ENCODE results near the gene EGFL8.
"Not testable (repeated sequence)": the region's sequence is repeated elsewhere in the genome, so short reads cannot be mapped to it uniquely, and the experiment has no call there.

EGFL8 gene

DNA sequence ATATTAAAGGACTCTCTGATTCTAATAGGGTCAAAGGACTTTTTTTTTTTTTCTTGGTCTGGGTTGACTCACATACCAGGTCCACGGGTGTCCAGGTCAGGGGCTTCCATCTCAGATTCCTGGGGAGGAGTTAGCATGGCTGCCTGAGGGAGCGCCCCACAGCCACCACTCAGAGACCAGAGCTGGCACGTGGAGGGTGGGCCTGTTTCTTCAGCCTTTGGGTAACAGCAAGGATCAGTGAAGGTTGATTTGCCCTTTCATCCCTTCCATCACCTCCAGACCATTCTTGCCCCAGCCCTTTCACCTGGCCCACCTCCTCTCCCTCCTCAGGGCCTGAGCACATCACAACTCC lies 33.9 kb downstream of the EGFL8 start:
- DNase-seq = no peak

- DNase-seq = no peak
Observed at GRCh38 chr6:32198866-32199265, 34.5 kb downstream of the EGFL8 start.

- DNase-seq = no peak
Observed at GRCh38 chr6:32200711-32201475, 36.5 kb downstream of the EGFL8 start.

DNA sequence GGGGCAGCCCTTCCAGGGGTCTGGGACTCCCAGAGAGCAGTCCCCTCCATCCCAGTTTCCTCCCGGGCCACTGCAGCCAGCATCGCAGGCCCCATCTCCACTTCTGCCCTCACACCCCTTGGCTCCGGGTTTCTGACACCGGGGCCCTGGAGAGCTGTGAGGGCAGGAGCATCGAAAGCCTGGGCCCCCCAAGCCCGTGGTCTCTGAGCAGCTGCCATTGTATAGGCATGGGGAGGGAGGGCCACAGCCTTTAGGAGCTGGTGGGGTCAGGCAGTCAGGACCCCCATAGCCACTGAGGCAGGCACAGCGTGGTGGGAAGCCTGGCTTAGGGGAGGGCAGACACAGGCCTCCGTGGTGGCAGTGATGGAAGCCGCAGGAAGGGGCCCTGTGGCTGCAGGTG lies 37.8 kb downstream of the EGFL8 start:
- no peak for DNase-seq

GRCh38 chr6:32203426-32204267 lies 39.3 kb downstream of the EGFL8 start:
- no peak for DNase-seq

DNA sequence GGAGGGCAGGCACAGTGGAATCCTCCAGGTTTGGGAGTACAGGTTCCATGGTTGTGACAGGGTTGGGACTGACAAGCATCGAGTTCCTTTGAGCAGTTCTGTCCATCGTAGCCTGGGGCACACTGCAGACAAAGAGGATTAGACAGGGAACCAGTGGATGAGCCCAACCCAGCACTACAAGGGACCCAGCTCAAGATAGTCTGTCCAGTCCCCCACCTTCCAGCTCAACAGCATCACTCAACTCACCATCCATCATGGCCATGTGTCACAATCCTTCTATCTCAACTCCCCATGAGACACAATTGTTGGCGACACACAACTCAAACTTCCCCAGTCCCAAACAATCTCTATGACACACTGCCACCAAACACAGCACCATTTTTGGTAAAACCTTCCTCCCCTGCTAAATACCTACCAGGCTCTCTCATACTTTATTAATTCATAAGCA lies 39.9 kb downstream of the EGFL8 start:
- DNase-seq = no peak

DNA sequence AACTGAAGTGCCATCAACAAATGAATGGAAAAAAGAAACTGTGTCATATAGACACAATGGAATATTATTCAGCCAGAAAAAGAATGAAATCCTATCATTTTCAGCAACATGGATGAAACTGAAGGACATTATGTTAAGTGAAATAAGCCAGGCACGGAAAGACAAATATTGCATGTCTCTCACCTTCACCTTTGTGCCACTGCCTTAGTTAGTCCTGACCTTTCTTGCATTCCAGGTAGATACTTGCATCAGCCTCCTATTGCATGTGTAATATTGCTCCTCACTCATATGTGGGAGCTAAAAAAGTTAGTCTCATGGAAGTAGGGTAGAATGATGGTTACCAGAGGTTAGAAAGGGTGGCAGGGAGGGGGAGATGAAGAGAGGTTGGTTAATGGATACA lies 44.6 kb downstream of the EGFL8 start:
- no peak for DNase-seq

GRCh38 chr6:32210191-32210601 lies 45.8 kb downstream of the EGFL8 start:
- DNase-seq = no peak

- not testable (repeated sequence) for DNase-seq
Observed at GRCh38 chr6:32211432-32211831, 47.0 kb downstream of the EGFL8 start.

GRCh38 chr6:32212076-32212760 lies 47.8 kb downstream of the EGFL8 start:
- DNase-seq = no peak

- DNase-seq = no peak
Observed at GRCh38 chr6:32213649-32214048, 49.3 kb downstream of the EGFL8 start.

- DNase-seq = no peak
Observed at GRCh38 chr6:32214126-32214525, 49.7 kb downstream of the EGFL8 start.

DNA sequence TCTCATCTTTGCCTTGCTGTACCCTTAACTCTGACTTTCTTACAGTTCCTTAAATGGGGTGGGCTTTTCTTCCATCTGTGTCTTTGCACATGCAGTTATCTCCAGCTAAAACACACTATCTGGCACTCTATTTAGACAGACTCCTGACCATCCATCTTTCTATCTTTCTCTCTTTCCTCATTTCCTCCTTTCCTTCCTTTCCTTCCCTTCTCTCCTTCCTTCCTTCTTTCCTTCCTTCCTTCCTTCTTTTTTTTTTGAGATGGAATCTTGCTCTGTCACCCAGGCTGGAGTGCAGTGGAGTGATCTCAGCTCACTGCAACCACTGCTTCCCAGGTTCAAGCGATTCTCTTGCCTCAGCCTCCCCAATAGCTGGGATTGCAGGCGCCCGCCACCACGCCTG lies 51.2 kb downstream of the EGFL8 start:
- DNase-seq = no peak

- DNase-seq = no peak
Observed at GRCh38 chr6:32216285-32216684, 51.9 kb downstream of the EGFL8 start.

DNA sequence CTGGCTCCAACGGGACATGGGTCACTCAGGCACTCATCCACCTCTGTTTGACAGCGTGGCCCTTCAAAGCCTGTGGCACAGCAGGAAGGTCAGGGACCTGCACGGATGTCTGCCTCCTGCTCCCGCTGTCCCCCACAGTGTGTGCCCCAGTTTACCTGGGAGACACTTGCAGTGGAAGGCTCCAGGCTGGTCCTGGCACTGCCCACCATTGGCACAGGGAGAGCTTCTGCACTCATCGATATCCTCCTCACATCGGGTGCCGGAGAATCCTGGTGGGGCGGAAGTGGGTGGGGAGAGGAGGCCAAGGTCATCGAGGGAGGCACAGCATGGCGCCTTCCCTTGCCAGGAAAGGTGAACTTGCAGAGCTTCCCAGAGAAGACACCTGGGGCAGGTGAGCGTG lies 52.6 kb downstream of the EGFL8 start:
- no peak for DNase-seq

Measured in activated gamma-delta T cell treated with Interleukin-2 at 50 U/mL for 16 hours (primary cell).